MM.1S (cell line): Measurements from ENCODE around the gene SLC16A1.
"Not testable (repeated sequence)": the region's sequence is repeated elsewhere in the genome, so short reads cannot be mapped to it uniquely, and the experiment has no call there.

ENCODE experiments used
- DNase-seq: peaks from one replicate; pipeline ENCODE4 v3.0.0-alpha.2; 2015
- H2AFZ ChIP-seq: fragments of 300-600 bp; sonication (generic); 2 replicates; pipeline ENCODE4 v1.6.0; 2016; ENCODE audit warnings: antibody characterized with exemption, low read length
- H3F3A ChIP-seq: fragments of 300-600 bp; sonication (generic); 2 replicates; pipeline ENCODE4 v1.6.1; 2016; ENCODE audit warnings: mild to moderate bottlenecking, antibody characterized with exemption, low read length, moderate library complexity, mixed read lengths; ENCODE audit not compliant: insufficient read depth
- H3K27ac ChIP-seq: fragments of 300-600 bp; sonication (generic); 2 replicates; pipeline ENCODE4 v1.5.1; 2016; ENCODE audit warnings: mild to moderate bottlenecking, low read length
- H3K27me3 ChIP-seq: fragments of 300-600 bp; sonication (generic); replicated peaks from 2 replicates; pipeline ENCODE4 v1.6.0; 2016; ENCODE audit warnings: low read length; ENCODE audit not compliant: insufficient read depth
- H3K36me3 ChIP-seq: fragments of 300-600 bp; sonication (generic); replicated peaks from 2 replicates; pipeline ENCODE4 v1.6.1; 2016; ENCODE audit warnings: mild to moderate bottlenecking, low read length, mixed read lengths; ENCODE audit not compliant: insufficient read depth
- H3K4me1 ChIP-seq: fragments of 300-600 bp; sonication (generic); 2 replicates; pipeline ENCODE4 v1.6.1; 2016; ENCODE audit warnings: low read length, mixed read lengths
- H3K4me2 ChIP-seq: fragments of 300-600 bp; sonication (generic); 2 replicates; pipeline ENCODE4 v1.6.0; 2016; ENCODE audit warnings: low read depth, low read length
- H3K4me3 ChIP-seq: fragments of 300-600 bp; sonication (generic); 2 replicates; pipeline ENCODE4 v1.5.1; 2016; ENCODE audit warnings: low read length, mixed read lengths
- H3K79me2 ChIP-seq: fragments of 300-600 bp; sonication (generic); 2 replicates; pipeline ENCODE4 v1.6.1; 2016; ENCODE audit warnings: mixed run types, low read length, mixed read lengths
- H3K9ac ChIP-seq: fragments of 300-600 bp; sonication (generic); 2 replicates; pipeline ENCODE4 v1.6.1; 2016; ENCODE audit warnings: low read length, mixed read lengths
- H3K9me2 ChIP-seq: fragments of 300-600 bp; sonication (generic); replicated peaks from 2 replicates; pipeline ENCODE4 v1.6.1; 2016; ENCODE audit warnings: mild to moderate bottlenecking, low read length, mixed read lengths; ENCODE audit not compliant: insufficient read depth
- H3K9me3 ChIP-seq: fragments of 300-600 bp; sonication (generic); replicated peaks from 2 replicates; pipeline ENCODE4 v1.6.1; 2016; ENCODE audit warnings: mild to moderate bottlenecking, low read length, mixed read lengths; ENCODE audit not compliant: insufficient read depth
- H4K20me1 ChIP-seq: fragments of 300-600 bp; sonication (generic); 2 replicates; pipeline ENCODE4 v1.6.1; 2016; ENCODE audit warnings: mild to moderate bottlenecking, low read length, moderate library complexity, mixed read lengths; ENCODE audit not compliant: insufficient read depth
- CTCF ChIP-seq: fragments of 300-600 bp; sonication (generic); IDR thresholded peaks from 2 replicates; pipeline ENCODE4 v1.5.1; 2016; ENCODE audit warnings: antibody characterized with exemption, low read length, mixed read lengths
- EZH2 ChIP-seq: fragments of 300-600 bp; sonication (generic); optimal IDR thresholded peaks from 2 replicates; pipeline ENCODE3; 2017; ENCODE audit warnings: low read depth, mild to moderate bottlenecking, antibody characterized with exemption, low read length, mixed read lengths
- EZH2phosphoT487 ChIP-seq: fragments of 300-600 bp; sonication (generic); IDR thresholded peaks from 2 replicates; pipeline ENCODE4 v1.6.1; 2018; ENCODE audit warnings: antibody characterized with exemption, low read length

The SLC16A1 gene

DNA sequence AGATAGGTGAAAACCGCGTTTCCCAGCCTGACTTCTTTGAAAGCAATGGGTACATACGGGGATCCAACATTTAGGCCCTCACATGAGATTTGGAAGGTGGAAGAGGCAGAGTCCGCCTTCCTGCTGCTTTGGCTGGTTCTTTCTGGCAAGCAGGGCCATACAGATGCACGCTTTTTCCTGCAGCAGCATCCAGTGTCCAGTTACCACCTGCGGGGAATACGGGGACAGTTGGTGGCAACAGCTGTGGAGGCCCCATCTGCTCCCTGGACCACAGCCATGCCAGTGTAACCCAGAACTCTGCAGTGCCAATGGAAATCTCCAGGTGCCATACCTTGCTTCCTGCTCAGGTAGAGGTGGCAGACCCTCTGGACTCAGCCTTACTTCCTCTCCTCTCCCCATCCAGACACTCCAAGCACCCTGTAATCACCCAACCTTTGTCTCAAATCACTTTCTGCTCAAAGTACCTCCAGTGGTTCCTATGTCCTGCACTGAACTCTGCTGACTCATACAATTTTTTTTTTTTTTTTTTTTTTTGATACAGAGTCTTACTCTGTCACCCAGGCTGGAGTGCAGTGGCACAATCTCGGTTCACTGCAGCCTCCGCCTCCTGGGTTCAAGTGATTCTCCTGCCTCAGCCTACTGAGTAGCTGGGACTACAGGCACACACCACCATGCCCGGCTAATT is 68.3 kb downstream of the SLC16A1 start:
- Histone ChIP-seq H3F3A (no peaks in the 10 kb centered on the region), H3K9ac (no peak overlapping the region), H2AFZ (no peak overlapping the region), H3K79me2 (no peaks in the 10 kb centered on the region), H3K9me2 (no peaks in the 10 kb centered on the region), H3K27ac (no peak overlapping the region), H3K9me3 (no peaks in the 10 kb centered on the region), H3K4me3 (no peak overlapping the region), H3K27me3 (no peaks in the 10 kb centered on the region), H3K36me3 (no peaks in the 10 kb centered on the region), H3K4me2 (no peak overlapping the region), H3K4me1 (no peaks in the 10 kb centered on the region), H4K20me1 (no peaks in the 10 kb centered on the region)
- no peak for DNase-seq
- TF ChIP-seq EZH2phosphoT487 (no peak), EZH2 (no peak), CTCF (no peak)

DNA sequence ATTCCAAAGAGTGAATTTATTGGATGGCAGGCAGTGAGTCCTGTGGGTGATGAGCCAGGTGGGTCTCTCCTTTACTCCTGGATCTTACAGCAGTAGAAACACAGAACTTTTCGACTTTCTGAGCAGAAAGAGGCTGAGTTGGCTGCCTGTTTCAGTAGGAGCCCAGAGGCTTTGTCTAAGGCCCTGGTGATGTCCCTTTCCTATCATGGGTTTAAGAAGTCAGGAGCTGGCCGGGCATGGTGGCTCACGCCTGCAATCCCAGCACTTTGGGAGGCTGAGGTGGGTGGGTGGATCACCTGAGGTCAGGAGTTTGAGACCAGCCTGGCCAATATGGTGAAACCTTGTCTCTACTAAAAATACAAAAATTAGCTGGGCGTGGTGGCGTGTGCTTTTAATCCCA is 71.0 kb downstream of the SLC16A1 start:
- not testable (repeated sequence) for H2AFZ ChIP-seq, H3F3A ChIP-seq, H3K27ac ChIP-seq, H3K4me3 ChIP-seq, DNase-seq, H3K79me2 ChIP-seq, H3K4me1 ChIP-seq, H4K20me1 ChIP-seq, H3K4me2 ChIP-seq, H3K9ac ChIP-seq, H3K36me3 ChIP-seq, H3K9me3 ChIP-seq, H3K9me2 ChIP-seq, H3K27me3 ChIP-seq

DNA sequence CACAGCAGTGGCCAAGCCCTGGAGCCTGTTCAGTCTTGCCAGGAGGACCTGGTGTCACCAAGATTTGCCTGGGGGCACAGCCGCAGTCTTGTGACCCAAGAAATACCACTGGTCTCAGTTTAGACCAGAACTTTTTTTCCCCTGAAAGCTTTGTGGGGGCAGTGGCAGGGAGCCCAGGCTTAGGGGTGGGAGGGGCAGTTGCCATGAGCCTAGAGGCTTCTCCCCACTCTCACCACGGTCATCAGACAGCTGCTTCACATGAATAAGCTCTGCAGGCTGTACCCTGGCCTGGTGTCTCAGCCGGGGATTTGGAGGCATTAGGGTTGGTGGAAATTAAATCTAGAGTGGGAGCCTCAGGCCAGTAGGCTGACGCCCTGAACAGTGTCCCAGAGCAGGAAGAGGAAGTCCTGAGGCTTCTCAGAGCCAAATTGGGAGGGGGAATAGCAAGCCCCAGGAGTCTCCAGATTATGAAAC is 73.7 kb downstream of the SLC16A1 start:
- no peaks in the 10 kb centered on the region for H3K79me2 ChIP-seq
- H3K27ac ChIP-seq, result no peak overlapping the region
- TF ChIP-seq EZH2 (no peak), CTCF (no peak), EZH2phosphoT487 (no peak)
- H4K20me1 ChIP-seq, result no peaks in the 10 kb centered on the region
- H3K36me3 ChIP-seq, result no peaks in the 10 kb centered on the region
- H2AFZ ChIP-seq, result no peak overlapping the region
- no peaks in the 10 kb centered on the region for H3F3A ChIP-seq
- H3K9me3 ChIP-seq, result no peaks in the 10 kb centered on the region
- H3K9ac ChIP-seq, result no peak overlapping the region
- no peaks in the 10 kb centered on the region for H3K4me1 ChIP-seq
- H3K27me3 ChIP-seq, result no peaks in the 10 kb centered on the region
- no peak for DNase-seq
- no peaks in the 10 kb centered on the region for H3K9me2 ChIP-seq
- H3K4me2 ChIP-seq, result no peak overlapping the region
- no peak overlapping the region for H3K4me3 ChIP-seq

GRCh38 chr1:112881742-112882127 is 74.3 kb downstream of the SLC16A1 start:
- Histone ChIP-seq H2AFZ (no peak overlapping the region), H4K20me1 (no peaks in the 10 kb centered on the region), H3K9me3 (no peaks in the 10 kb centered on the region), H3K27ac (no peak overlapping the region), H3K4me2 (no peak overlapping the region), H3K9ac (no peak overlapping the region), H3F3A (no peaks in the 10 kb centered on the region), H3K36me3 (no peaks in the 10 kb centered on the region), H3K9me2 (no peaks in the 10 kb centered on the region), H3K4me1 (no peaks in the 10 kb centered on the region), H3K27me3 (no peaks in the 10 kb centered on the region), H3K4me3 (no peak overlapping the region), H3K79me2 (no peaks in the 10 kb centered on the region)
- TF ChIP-seq EZH2 (no peak), CTCF (no peak), EZH2phosphoT487 (no peak)
- DNase-seq, result no peak
